OCI-LY7 (cell line): ENCODE measurements around the gene PRIMA1. TPM values are rescaled to one million over a fixed set of nuclear protein-coding genes. Genes with fewer than 3 reads are reported as not detected.

Source experiments
- BruUV-seq: library from RNA; stranded (reverse); fragments of 400-500 nt; replicated peaks from 2 replicates; lab custom pipeline; 2021; lab: Mats Ljungman, UMichigan
- CTCF ChIA-PET: fragments of 300-600 bp; sonication (Branson Sonifier 250); formaldehyde crosslinking; loops from one replicate; lab custom pipeline; 2022; ENCODE audit warnings: antibody characterized with exemption; ENCODE audit not compliant: unreplicated experiment; lab: Charles Lee
- POLR2A ChIA-PET: fragments of 300-600 bp; sonication (Branson Sonifier 250); formaldehyde crosslinking; loops from one replicate; lab custom pipeline; 2022; ENCODE audit warnings: antibody characterized with exemption; lab: Charles Lee
- DNase-seq: peaks from one replicate; pipeline ENCODE4 v3.0.0-alpha.2; 2015; ENCODE audit warnings: low spot score
- H2AFZ ChIP-seq: fragments of 200-600 bp; sonication (generic), shearing (Covaris generic); 2 replicates; pipeline ENCODE4 v1.6.1; 2014; ENCODE audit warnings: mild to moderate bottlenecking, antibody characterized with exemption, low read length, moderate library complexity
- H3K27ac ChIP-seq: fragments of 200-600 bp; sonication (generic); 2 replicates; pipeline ENCODE4 v1.5.1; 2014; ENCODE audit warnings: mixed run types, low read depth, mild to moderate bottlenecking, moderate library complexity, low read length, inconsistent platforms; ENCODE audit not compliant: poor library complexity, severe bottlenecking
- H3K36me3 ChIP-seq: fragments of 200-600 bp; sonication (generic); 2 replicates; pipeline ENCODE4 v1.6.1; 2014; ENCODE audit warnings: mild to moderate bottlenecking, antibody characterized with exemption, low read length, moderate library complexity, mixed read lengths; ENCODE audit not compliant: insufficient read depth
- H3K4me1 ChIP-seq: fragments of 200-600 bp; sonication (generic); 2 replicates; pipeline ENCODE4 v1.5.1; 2014; ENCODE audit warnings: mild to moderate bottlenecking, low read length; ENCODE audit not compliant: insufficient read depth, poor library complexity, severe bottlenecking
- H3K4me2 ChIP-seq: fragments of 200-600 bp; sonication (generic); 2 replicates; pipeline ENCODE4 v1.6.1; 2014; ENCODE audit warnings: mild to moderate bottlenecking, low read length
- H3K4me3 ChIP-seq: fragments of 200-600 bp; sonication (generic); 2 replicates; pipeline ENCODE4 v1.5.1; 2014; ENCODE audit warnings: mild to moderate bottlenecking, low read depth, low read length; ENCODE audit not compliant: poor library complexity, severe bottlenecking
- H3K79me2 ChIP-seq: fragments of 200-600 bp; sonication (generic); 2 replicates; pipeline ENCODE4 v1.6.1; 2016; ENCODE audit warnings: low read depth, mild to moderate bottlenecking, low read length, moderate library complexity, mixed read lengths; ENCODE audit not compliant: insufficient read depth
- H3K9me2 ChIP-seq: fragments of 200-600 bp; sonication (generic); 2 replicates; pipeline ENCODE4 v1.6.1; 2016; ENCODE audit warnings: mild to moderate bottlenecking, low read length, mixed read lengths; ENCODE audit not compliant: insufficient read depth
- H3K9me3 ChIP-seq: fragments of 200-600 bp; sonication (generic); 2 replicates; pipeline ENCODE4 v1.6.1; 2014; ENCODE audit warnings: mild to moderate bottlenecking, mixed run types, low read length, mixed read lengths
- H4K20me1 ChIP-seq: fragments of 200-600 bp; sonication (generic); 2 replicates; pipeline ENCODE4 v1.6.1; 2014; ENCODE audit warnings: mild to moderate bottlenecking, antibody characterized with exemption, low read length, moderate library complexity, mixed read lengths; ENCODE audit not compliant: insufficient read depth
- EZH2phosphoT487 ChIP-seq: fragments of 200-600 bp; sonication (generic); IDR thresholded peaks from 2 replicates; pipeline ENCODE4 v1.6.1; 2018; ENCODE audit warnings: low read depth, borderline replicate concordance, mild to moderate bottlenecking, mixed run types, antibody characterized with exemption, low read length, moderate library complexity, mixed read lengths
- intact Hi-C: fragments of 100-400 bp; cut with micrococcal nuclease; formaldehyde crosslinking; loops from one replicate; pipeline ENCODE4 v1.10.0; 2022; ENCODE audit not compliant: unreplicated experiment
- total RNA-seq, 2 experiments: library from RNA; depleted of rRNA in 1 of 2; stranded (reverse); fragments of >200 nt in 1 of 2; shearing (Covaris generic) in 1 of 2; gene quantifications; 2 replicates each; pipeline ENCODE4 v1.2.3, GENCODE V29; 2014 to 2022
- TF ChIP-seq, protein P1 (sequence below): fragments of 200-600 bp; sonication (generic); conservative IDR thresholded peaks from 2 replicates; pipeline ENCODE4 v1.5.1; 2014; ENCODE audit warnings: mild to moderate bottlenecking, antibody characterized with exemption, low read length, moderate library complexity, mixed read lengths

Gene PRIMA1
- total RNA-seq, 2 experiments from 2014 or later = not detected

DNA sequence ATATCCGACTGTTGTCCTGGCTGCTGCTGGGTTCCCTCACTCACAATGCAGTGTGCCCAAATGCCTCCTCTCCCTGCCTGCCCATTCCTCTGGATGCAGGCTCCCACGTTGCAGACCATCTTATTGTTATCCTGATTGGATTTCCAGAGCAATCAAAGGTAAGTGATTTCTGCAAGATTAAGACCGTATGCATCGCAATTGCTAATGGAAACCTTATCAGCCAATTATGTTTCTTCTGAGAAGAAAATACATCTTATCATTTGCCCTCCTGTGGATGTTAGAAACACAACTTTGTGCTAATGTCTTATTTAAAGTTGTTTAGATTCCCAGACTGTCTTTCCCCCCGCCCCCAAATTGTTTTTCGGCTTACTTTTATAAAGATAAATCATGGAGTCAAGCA is 98.1 kb downstream of the PRIMA1 start:
- Histone ChIP-seq H3K9me2 (no peaks in the 10 kb centered on the region), H3K79me2 (no peaks in the 10 kb centered on the region), H3K4me3 (no peak overlapping the region), H2AFZ (no peak overlapping the region), H3K4me2 (no peak overlapping the region), H3K9me3 (no peaks in the 10 kb centered on the region), H3K27ac (no peak overlapping the region), H3K4me1 (no peaks in the 10 kb centered on the region), H4K20me1 (no peaks in the 10 kb centered on the region), H3K36me3 (no peaks in the 10 kb centered on the region)
- POLR2A ChIA-PET = interaction anchor here (1.0 kb wide), 1 partner anchor 12 kb away, joined by 5 read pairs; no protein-coding TSS in a partner anchor
- no TSS peak for BruUV-seq
- intact Hi-C loops = no loop called here
- CTCF ChIA-PET = no interaction called here
- TF ChIP-seq EZH2phosphoT487 = no peak
- TF ChIP-seq, protein P1, sequence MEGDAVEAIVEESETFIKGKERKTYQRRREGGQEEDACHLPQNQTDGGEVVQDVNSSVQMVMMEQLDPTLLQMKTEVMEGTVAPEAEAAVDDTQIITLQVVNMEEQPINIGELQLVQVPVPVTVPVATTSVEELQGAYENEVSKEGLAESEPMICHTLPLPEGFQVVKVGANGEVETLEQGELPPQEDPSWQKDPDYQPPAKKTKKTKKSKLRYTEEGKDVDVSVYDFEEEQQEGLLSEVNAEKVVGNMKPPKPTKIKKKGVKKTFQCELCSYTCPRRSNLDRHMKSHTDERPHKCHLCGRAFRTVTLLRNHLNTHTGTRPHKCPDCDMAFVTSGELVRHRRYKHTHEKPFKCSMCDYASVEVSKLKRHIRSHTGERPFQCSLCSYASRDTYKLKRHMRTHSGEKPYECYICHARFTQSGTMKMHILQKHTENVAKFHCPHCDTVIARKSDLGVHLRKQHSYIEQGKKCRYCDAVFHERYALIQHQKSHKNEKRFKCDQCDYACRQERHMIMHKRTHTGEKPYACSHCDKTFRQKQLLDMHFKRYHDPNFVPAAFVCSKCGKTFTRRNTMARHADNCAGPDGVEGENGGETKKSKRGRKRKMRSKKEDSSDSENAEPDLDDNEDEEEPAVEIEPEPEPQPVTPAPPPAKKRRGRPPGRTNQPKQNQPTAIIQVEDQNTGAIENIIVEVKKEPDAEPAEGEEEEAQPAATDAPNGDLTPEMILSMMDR = no peak
- DNase-seq = no peak

DNA sequence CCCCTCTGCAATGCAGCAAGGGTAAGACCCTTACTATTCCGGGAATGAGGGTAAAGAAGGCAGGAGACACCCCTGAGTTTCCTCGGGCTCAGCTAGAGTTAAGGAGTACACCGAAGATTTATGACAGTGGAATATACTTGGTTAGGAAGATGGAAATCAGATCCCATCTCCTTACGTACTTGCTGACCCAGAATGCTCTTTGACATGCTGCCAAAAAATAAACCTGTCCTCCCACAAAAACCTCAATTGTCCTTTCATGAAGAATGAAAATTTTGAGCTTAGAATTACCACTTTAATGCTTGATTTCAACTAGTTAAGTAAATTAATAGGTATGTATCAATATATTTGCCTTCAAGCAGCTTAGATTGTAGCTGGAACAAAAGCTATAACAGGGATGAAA is 99.5 kb downstream of the PRIMA1 start:
- no TSS peak for BruUV-seq
- Histone ChIP-seq H3K36me3 (no peaks in the 10 kb centered on the region), H3K4me1 (no peaks in the 10 kb centered on the region), H3K4me3 (no peak overlapping the region), H3K9me2 (no peaks in the 10 kb centered on the region), H3K27ac (no peak overlapping the region), H2AFZ (no peak overlapping the region), H3K4me2 (no peak overlapping the region), H4K20me1 (no peaks in the 10 kb centered on the region), H3K79me2 (no peaks in the 10 kb centered on the region), H3K9me3 (no peaks in the 10 kb centered on the region)
- DNase-seq = no peak
- ChIA-PET CTCF (no interaction called here), POLR2A (interaction anchor here (0.6 kb wide), 1 partner anchor 297 kb away, joined by 3 read pairs; no protein-coding TSS in a partner anchor)
- TF ChIP-seq, protein P1 = no peak
- TF ChIP-seq EZH2phosphoT487 = no peak
- intact Hi-C loops = no loop called here

DNA sequence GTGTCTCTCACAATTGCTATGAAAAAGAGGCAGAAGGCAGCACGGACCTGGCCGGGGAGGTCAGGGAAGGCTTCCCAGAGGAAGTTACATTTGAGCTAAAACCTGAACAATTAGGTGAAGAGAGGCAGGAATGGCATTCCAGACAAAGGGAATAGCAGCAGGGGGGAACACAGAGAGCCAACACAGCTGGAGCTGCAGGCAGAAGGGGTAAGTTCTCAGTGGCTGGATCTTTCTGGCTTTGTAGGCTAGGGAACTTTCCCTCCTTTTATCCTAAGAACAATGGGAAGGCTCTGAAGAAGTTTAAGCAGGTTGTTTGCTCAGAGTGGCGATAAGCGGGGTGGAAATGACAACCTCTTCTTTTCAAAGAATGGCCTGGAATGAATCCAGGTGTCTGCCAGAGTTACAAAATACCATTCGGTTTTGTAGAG is 100.0 kb downstream of the PRIMA1 start:
- CTCF ChIA-PET = no interaction called here
- POLR2A ChIA-PET = no interaction called here

More for the DNA sequence above, 100.0 kb downstream of the PRIMA1 start:
- no peak for TF ChIP-seq EZH2phosphoT487
- TF ChIP-seq, protein P1 = no peak
- Histone ChIP-seq H3K4me3 (no peak overlapping the region), H2AFZ (no peak overlapping the region), H3K36me3 (no peaks in the 10 kb centered on the region), H4K20me1 (no peaks in the 10 kb centered on the region), H3K79me2 (no peaks in the 10 kb centered on the region), H3K9me2 (no peaks in the 10 kb centered on the region), H3K4me2 (no peak overlapping the region), H3K9me3 (no peaks in the 10 kb centered on the region), H3K27ac (no peak overlapping the region), H3K4me1 (no peaks in the 10 kb centered on the region)
- no peak for DNase-seq
- intact Hi-C loops = no loop called here
- BruUV-seq = no TSS peak
